Activated gamma-delta T cell (primary cell): Measurements from ENCODE around the gene MRPL34.

Source experiments
- DNase-seq: peaks from one replicate; lab custom pipeline; 2025; lab: John Stamatoyannopoulos, UW

The MRPL34 gene

DNA sequence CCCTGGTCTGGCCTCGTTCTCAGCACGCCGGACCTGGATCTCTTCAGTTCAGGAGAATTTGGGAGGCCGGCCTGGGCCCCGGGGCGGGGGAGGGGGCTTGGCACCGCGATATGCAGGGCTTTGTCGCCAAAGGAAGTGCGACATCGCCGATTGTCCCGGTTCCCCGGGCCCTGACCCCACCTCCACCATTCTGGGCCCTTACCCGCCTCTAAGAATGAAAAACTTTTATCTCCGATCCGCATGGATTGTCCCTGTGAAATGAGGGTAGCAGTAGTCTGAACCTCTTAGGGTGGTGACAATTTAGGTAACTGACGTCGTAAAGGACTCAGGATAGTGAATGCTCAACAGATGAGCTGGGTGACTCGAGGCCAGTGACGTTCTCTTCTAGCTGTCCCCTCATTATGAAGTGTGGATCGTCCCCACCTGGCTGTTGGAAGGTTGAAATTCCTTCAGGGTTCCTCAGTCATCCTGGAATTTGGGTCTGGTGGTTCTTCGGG, 4.3 kb downstream of the MRPL34 start:
- no peak for DNase-seq

DNA sequence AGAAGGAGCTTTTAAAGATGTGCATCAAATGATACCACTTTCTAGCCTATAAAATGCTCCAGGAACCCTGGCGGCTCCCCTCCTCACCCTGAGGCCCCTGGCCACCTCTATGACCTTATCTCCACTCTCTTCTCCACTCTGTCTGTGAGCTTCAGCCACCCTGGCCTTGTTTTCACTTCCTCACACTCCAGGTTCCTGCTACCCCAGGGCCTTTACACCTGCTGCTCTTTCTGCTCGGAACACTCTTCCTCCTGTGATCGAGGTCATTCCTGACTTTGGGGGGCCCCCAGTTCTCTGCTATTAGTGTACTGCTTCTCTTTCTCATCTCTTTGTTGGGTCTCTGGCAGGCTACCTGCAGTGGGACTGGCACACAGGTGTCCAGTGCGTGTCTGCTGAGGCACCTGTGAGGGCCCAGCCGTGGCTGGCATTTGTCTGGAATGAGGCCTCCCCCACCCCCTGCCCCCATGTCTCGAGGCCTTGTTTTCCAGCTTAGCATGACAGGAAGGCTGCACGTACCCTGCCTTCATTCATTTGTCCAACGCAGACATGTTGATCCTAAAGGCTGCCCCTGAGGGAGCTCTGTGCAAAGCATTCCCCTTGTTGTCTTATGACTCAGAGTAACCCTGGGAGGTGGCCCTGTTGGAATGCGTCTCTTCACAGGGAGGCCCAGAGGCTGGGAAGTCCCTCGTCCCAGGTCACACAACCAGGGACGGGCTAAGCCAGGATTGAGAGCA, 6.0 kb downstream of the MRPL34 start:
- DNase-seq, result no peak

DNA sequence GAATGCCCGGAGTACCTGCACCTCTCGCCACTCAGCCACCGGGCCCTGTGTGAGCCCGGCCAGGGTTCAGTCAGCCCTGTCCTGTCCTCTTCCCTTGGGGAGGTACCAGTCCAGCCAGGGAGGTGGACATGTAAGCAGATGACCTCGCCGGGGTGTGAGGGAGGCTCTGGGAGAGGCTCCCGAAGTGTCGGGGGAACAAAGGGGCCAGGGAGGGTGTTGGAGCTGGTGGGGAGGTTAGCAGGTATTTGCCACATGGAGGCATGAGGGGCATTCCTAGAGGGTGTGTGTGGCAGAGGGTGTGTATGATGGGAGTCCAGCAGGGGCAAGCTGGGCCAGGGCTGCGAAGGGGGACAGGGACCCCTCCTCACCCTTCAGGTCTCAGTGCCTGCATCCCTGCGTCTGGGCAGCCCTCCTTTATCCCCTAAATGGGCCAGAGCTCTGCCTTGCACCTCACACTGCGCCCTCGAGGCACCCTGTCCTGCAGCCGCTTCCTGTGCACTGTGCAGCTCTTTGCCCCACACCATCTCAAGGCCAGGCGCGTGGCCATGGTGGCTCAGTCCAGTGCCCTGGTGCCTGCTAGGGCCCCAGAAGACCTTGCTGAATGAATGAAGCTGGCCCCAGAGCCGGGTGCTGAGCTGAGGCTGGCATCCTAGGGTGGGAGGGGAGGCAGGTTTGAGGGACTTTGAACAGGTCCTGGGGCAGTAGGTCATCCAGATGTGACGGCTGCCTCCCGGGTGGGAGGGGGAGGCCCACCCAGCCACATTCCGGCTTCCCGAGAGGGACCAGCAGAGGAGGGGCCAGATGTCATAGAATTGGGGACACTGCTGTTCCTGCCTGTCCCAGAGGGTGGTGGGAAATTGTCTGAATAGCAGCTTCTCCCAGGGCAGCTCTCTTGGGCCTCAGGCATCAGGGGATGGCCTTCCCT, 6.8 kb downstream of the MRPL34 start:
- no peak for DNase-seq

DNA sequence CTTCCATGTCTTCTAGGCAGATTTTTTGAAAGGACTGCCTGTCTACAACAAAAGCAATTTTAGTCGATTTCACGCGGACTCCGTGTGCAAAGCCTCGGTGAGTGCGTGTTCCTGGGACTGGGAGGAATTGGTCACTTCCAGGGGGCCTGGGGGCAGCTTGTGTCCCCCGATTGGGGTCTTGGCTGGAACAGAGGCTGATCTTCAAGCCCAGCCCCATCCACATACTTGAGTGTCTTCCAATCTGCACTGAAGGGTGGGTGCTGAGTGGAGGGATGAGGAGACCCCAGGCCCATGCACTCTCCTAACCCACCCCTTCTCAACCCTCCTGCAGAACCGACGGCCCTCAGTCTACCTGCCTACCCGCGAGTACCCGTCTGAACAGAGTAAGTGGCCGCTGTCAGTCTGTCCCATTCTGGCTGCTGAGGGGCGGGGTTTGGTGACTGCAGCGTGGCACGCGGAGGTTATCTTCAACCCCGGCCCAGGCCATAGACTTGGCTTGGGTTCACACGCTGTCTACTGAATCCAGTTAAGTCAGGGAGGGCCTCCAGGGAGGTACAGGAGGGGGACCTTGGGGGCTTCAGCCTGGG, 8.4 kb downstream of the MRPL34 start:
- no peak for DNase-seq

DNA sequence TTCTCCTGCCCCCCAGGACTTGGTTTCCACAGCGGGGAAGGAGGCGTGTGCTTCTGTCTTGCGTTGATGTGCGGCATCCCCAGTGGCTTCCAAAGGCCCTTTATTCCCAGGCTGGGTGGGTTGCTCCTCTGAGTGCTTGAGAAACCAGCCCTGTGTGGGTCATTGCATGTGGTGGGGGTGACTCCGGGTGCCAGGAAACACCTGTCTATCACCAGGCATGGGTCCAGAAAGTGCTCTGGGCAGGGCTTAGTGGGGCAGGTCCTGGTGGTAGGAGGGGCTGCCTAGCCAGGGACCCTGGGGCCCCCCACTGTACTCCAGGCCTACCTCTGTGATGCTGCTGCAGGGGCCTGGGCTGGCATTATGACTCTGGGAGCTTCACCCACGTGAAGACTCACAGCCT, 13.3 kb downstream of the MRPL34 start:
- no peak for DNase-seq

DNA sequence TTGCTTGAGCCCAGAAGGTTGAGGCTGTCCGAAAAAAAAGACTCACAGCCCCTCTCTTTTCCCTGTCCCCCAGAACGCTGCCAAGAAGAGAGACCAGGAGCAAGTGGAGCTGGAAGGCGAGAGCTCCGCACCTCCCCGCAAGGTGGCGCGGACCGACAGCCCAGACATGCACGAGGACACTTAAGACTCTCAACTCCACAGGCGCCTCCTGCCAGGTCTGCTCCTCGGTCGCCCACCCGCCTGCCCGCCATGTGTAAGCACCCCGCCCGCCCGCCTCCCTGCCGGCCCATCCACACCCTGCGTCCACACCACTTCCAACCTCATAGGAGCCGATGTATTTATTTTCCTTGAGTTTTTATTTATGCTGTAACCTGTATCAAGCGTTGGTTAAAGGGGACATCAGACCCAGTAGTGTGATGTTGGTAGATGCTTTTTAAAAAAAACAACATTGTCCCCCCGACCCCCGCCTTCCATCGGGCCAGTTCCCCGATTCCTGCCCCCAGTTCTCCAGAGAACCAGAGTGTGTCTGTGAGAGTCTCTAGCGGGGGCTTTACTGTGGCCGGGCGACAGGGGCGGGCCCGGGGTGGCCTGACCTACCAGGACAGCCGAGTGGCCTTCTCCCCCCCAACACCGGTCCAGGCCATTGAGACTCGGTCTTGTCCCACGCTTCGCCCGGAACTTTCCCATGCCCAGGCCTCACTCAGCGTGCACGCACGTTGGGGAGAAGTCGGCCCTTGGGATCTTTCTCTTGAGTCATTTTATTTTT, 14.0 kb downstream of the MRPL34 start:
- no peak for DNase-seq

DNA sequence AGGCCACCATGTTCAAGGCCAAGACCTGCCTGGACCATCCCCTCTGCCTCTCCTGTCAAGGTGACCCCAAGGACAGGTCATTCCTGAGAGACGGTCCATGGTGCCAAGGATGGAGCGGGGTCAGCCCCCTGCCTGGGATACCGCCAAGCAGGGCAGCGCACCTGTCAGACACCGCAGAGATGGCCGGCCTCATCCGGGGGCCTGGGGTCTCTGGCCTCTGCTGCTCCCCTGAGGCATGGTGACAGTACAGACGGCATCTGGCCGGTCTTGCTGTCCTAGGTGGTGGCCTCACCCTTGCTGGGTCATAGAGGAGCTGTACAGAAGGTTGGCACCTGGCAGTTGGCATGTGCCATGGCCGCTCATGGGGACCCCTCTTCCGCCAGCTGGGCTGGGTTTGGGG, 14.8 kb downstream of the MRPL34 start:
- DNase-seq, result no peak

DNA sequence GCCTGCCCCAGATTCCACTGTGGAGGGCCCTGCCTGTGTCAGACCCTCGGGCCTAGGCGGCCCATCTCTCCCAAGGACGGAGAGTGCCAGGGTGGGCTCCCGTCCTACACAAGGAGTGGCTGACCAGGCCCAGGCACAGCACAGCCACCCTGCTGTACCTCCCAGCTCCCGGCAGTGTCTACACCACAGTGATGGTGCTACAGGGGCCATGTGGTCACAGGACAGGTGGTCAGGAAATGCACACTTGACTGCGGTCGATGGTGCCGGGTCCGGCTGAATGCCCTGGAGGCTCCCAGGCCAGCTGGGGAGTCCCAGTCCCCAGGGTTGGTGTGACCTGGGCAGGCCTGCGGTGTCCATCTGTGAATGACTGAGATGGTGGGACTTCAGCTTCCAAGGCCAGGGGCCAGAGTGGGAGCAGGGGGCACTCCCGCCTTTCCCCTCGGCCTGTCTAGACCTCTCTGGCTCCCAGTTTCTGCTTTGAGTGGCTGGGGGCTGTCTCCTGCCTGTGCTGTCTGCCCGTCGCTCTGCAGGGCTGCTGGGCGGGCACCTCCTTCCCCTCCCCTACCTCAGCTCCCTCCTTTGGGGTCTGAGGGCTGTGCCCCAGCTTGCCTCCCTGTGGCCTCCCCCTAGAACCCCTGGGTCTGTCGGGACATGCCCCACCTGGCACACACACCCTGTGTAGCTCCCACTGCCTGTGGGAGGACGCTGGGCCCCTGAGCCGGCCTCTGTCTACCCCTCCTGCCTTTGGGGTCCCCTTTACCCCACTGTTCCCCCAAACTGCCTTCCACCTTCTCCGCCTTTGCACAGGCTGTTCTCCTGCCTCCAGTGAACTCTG, 16.2 kb downstream of the MRPL34 start:
- no peak for DNase-seq

DNA sequence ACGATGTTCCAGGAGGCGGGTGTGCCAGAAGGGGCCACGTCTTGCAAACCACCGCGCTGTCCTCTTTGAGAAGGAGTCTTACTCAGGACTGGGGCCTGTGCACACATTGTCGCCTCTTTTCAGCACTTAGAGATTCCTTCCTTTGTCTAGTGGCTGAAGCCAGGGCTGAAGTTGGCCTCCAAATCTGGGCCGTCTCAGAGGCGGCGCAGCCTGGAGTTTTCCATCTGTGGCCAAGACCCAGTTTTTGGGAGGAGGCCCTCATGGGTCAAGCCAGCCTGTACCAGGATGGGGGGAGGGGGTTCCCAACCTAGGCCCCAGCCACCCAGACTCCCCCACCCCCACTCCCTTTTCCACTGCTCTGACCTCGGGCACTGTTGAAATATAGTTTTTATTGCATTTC, 17.2 kb downstream of the MRPL34 start:
- DNase-seq, result no peak

DNA sequence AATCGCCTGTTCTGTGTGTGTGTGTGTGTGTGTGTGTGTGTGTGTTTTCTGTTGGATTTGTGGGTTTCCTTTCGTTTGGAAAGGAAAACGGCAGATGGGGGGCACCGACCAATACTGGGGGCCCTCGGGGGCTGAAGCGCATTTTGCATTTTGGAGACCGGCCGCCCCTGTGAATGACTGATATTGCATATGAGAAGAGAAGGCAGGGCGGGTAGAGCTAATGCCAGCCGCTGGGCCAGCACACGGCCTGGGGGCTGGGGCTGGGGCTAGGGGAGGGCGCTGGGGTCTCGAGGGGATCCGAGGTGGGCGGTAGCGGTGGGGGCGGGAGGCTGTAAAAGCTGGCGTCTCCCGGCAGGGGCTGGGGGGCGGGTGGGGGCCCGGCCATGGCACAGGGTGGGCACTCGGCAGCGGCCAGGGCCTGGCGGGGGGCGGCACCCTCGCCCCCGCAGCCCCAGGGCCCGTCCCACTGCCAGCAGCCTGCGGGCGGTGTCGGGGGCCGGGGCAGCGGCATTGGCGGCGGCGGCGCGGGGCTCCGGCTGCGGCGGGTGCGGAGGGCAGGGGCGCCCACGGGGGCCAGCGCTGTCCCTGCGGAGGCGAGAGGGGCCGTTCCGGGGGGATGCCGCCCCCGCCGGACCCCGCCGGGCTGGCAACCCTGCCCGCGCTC, 17.8 kb downstream of the MRPL34 start:
- no peak for DNase-seq

DNA sequence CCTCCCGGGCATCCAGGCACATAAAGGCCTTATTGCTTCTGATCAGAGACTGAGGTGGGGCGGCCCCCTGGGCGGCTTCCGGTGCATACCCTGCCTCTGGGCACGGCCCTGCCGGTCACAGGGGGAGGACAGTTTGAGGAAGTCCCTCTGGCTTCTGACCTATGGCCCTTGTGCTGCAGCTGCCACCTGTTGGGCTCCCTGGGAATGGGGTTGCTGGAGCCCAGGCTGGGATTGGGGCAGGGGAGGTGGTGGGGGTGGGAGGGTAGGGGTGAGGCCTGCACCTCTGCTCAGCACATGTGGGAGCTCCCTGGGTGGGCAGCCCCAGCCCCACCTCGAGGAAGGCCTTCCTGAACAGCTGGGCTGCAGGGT, 18.3 kb downstream of the MRPL34 start:
- no peak for DNase-seq

DNA sequence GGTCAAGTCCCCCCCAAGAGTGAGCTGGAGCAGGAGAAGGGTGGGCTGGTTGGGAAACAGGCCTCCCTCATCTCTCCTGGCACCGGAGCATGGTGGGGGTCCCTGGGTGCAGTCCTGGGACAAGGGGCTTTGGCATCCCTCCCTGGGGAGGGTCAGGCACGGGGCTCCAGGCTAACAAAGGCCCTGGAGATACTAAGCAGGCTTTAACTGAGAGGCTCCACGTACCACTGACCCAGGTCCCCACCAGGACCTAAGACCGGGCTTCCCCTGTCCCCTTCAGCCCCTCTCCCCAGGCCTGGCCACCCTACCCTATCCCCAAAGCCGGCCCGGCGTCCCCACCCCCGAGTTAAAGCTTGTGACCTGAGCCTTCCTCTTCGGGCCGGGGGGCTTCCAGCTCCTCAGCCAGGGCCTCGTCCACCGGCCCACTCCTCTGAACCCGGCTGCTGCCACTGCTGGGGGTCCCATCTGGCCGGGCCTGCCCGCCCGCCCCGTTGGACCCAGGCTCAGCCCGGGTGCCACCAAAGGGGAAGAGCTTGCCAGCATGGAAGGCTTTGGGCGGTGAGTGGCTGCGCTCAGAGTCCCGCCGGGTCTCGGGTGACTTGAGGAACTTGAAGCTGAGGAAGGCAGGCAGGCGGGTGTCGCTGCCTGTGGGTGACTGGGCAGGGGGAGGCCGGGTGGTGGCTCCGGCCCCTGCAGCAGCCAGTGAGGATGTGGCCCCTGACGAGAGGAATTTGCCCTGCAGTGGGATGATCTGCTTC, 18.9 kb downstream of the MRPL34 start:
- DNase-seq, result no peak

DNA sequence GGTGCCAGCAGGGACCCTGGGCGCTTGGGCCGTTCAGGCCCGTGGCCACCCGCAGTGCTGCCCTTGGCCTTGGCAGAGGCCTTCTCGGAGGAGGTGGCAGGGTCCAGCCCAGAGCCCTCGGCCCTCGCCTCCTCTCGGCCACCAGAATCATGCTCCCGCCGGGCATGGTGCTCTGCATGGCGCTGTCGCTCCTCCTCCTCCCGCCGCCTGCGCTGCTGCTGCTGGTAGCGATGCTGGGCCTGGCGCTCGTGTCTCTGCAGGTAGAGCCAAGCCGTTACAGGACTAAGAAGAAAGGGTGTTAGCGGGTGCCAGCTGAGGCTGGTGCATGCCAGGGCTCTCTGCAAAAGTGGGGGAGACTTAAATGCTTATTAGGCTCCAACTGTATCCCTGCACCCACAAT, 19.5 kb downstream of the MRPL34 start:
- no peak for DNase-seq

DNA sequence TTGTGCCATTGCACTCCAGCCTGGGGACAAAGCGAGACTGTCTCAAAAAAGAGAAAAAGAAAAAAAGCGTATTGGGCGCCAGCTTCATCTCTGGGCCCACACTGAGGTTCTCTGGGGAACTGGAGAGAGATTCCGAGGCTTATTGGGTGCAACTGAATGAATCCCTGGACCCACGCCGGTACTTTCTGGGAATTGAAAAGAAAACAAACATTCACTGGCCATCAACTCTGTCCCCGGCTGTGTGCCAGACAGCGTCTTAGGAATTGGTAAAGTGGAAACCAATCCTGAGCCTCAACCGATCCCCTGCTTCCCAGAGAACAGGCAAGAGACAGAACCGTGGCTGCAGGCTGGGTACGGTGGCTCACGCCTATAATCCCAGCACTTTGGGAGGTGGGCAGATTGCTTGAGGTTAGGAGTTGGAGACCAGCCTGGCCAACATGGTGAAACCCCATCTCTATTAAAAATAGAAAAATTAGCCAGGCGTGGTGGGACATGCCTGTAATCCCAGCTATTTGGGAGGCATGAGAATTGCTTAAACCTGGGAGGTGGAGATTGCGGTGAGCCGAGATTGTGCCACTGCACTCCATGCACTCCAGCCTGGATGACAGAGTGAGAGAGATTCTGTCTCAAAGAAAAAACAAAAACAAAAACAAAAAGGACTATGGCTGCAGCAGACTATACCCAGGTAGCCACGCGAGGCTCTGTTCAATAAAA, 20.4 kb downstream of the MRPL34 start:
- no peak for DNase-seq

DNA sequence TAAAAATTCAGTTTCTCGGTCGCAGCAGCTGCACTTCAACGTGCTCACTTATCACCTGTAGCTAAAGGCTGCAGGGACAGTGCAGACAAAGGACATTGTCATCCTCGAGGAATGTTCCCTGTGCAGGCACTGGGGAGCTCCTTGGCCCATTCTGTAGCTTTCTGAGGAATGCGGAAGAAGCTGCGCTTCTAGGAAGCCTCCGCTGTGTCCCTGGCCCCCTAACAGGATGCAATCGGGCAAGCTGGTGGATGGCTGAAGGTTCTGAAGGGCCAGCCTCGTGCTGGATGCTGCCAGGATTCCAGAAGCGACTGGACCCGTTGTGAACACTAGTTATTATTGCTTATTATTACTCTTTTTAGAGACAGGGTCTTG, 20.9 kb downstream of the MRPL34 start:
- no peak for DNase-seq

DNA sequence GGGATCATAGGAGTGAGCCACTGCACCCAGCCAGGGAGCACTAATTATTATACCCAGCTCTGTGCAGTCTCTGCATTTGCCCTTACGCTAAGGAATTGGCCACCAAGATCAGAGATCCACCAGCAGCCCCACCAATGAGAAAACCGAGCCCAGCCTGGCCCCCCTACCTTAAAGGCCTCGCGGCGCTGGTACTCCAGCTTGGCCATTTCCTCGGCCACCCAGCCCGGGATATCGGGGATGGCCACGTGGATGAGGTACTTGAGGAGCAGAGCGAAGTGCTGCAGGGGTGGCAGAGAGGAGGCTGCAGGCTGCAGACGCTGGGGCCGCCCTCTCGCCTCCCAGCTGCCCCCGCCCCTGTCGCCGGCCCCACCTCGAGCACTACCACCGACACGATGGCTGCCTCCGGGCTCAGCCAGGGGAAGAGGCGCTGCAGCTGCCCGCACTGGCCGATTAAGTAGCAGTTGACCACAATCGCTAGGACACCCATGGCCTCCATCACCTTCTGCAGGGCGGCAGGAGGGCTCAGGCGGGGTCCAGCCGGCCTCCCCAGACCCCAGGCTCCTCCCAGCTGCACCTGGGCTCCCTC, 21.5 kb downstream of the MRPL34 start:
- DNase-seq, result no peak

DNA sequence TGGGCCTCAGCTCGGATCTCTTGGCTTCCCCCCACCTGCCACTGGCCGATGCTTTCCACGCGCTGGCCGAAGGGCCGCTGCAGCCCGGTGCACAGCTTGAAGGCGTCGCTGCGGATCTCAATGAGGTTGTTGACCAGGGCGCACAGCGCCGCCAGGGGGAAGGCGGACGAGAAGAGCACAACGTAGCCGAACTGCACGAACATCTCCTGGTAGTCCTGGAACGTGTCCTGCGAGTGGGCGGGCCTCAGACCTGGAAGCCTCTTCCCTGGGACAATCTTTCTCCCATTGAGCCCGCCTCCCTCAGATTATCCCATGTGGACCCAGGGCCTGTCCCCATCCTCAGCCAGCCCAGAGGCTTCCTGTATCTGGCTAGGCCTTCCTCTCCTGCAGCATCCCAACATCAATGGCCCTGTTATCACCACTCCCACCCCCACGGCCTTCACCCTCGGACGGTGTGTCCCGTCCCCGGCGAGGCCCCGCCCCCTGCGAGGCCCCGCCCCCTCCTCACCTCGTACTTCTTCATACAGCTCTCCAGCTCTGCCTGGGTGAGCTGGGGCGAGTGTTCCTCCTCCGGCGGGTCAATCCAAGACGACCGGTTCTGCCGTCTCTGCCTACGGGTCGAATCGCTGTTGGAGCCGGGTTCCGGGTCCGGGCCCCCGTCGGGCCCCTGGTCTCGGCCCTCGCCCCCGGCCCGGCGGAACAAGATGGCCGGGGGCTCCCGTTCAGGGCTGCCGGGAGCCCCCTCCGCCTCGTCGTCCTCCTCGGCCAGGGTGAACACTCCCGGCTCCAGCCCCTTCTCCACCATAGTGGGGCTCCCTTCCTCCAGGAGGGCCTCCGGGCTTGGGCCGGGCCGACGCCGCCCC, 22.2 kb downstream of the MRPL34 start:
- DNase-seq, result peak; percentile 37
